Prostate gland (tissue), 2 donors: ENCODE measurements around the gene C9orf50.

Experiments used
- CTCF ChIP-seq, 4 experiments: fragments of 200-600 bp in 2 of 4; fragments of 450-650 bp in 2 of 4; sonication (generic) in 2 of 4; IDR thresholded peaks; 1 replicate in 3 of 4; 2 replicates in 1 of 4; pipeline ENCODE4 v1.5.1; 2016 to 2019; ENCODE audit warnings: antibody characterized with exemption in 4 of 4, mild to moderate bottlenecking in 2 of 4, moderate library complexity in 2 of 4
- POLR2AphosphoS5 ChIP-seq: sonication (generic); formaldehyde crosslinking; IDR thresholded peaks from one replicate; pipeline ENCODE4 v1.6.1; 2017; ENCODE audit warnings: antibody characterized with exemption

GRCh38 chr9:129581505-129582189, 39.3 kb downstream of the C9orf50 start:
- no peak for TF ChIP-seq POLR2AphosphoS5
- TF ChIP-seq CTCF (IDR thresholded peaks at IDR 0.05): no peak
